IPS-20b (cell line): ENCODE data around the gene KLHL1.
A peak's percentile ranks its signal among the peaks of the same experiment; 100 is the strongest.

ENCODE experiments used
- H3K27ac ChIP-seq: one replicate; pipeline ENCODE4 v1.5.1; 2013; ENCODE audit warnings: low read length
- H3K27me3 ChIP-seq: 2 replicates; pipeline ENCODE4 v1.6.1; 2013; ENCODE audit warnings: mild to moderate bottlenecking, low read length, inconsistent platforms; ENCODE audit not compliant: insufficient read depth
- H3K36me3 ChIP-seq: 2 replicates; pipeline ENCODE4 v1.6.1; 2013; ENCODE audit warnings: low read depth, mild to moderate bottlenecking, inconsistent platforms, low read length, moderate library complexity; ENCODE audit not compliant: insufficient read depth
- H3K4me1 ChIP-seq: 2 replicates; pipeline ENCODE4 v1.6.1; 2013; ENCODE audit warnings: mild to moderate bottlenecking, control low read depth, inconsistent platforms, low read length, moderate library complexity; ENCODE audit not compliant: insufficient read depth
- H3K4me3 ChIP-seq: 2 replicates; pipeline ENCODE4 v1.5.1; 2013; ENCODE audit warnings: mild to moderate bottlenecking, low read length, inconsistent platforms
- H3K9ac ChIP-seq: 2 replicates; pipeline ENCODE4 v1.6.1; 2013; ENCODE audit warnings: low read depth, mild to moderate bottlenecking, inconsistent platforms, low read length, moderate library complexity
- H3K9me3 ChIP-seq: 2 replicates; pipeline ENCODE4 v1.6.1; 2013; ENCODE audit warnings: mild to moderate bottlenecking, low read depth, low read length, inconsistent platforms; ENCODE audit not compliant: insufficient read depth

Gene KLHL1

GRCh38 chr13:70088926-70089325 is 19.3 kb downstream of the KLHL1 start:
- Histone ChIP-seq H3K36me3 (no peaks in the 10 kb centered on the region), H3K27ac (no peak overlapping the region), H3K9me3 (no peaks in the 10 kb centered on the region), H3K9ac (no peak overlapping the region), H3K27me3 (no peaks in the 10 kb centered on the region), H3K4me1 (peaks cover 7% of the 10 kb centered on the region; the same call in 1 of the 2 replicates), H3K4me3 (peak overlapping the region; percentile 15; the same call in 1 of the 2 replicates)

GRCh38 chr13:70087247-70087646 is 21.0 kb downstream of the KLHL1 start:
- no peak overlapping the region for H3K27ac ChIP-seq
- H3K4me3 ChIP-seq, result no peak overlapping the region
- no peak overlapping the region for H3K9ac ChIP-seq
- peaks cover 7% of the 10 kb centered on the region; the same call in 1 of the 2 replicates for H3K4me1 ChIP-seq
- H3K36me3 ChIP-seq, result no peaks in the 10 kb centered on the region
- H3K9me3 ChIP-seq, result no peaks in the 10 kb centered on the region
- H3K27me3 ChIP-seq, result no peaks in the 10 kb centered on the region

GRCh38 chr13:70080012-70080411 is 28.2 kb downstream of the KLHL1 start:
- Histone ChIP-seq H3K27ac (no peak overlapping the region), H3K36me3 (no peaks in the 10 kb centered on the region), H3K9ac (no peak overlapping the region), H3K4me3 (no peak overlapping the region), H3K4me1 (no peaks in the 10 kb centered on the region), H3K27me3 (no peaks in the 10 kb centered on the region), H3K9me3 (no peaks in the 10 kb centered on the region)

- no peaks in the 10 kb centered on the region for H3K27me3 ChIP-seq
- no peaks in the 10 kb centered on the region for H3K36me3 ChIP-seq
- H3K4me1 ChIP-seq, result no peaks in the 10 kb centered on the region
- H3K9ac ChIP-seq, result no peak overlapping the region
- no peak overlapping the region for H3K4me3 ChIP-seq
- no peak overlapping the region for H3K27ac ChIP-seq
- no peaks in the 10 kb centered on the region for H3K9me3 ChIP-seq
Observed at GRCh38 chr13:70054572-70054971, 53.7 kb downstream of the KLHL1 start.

- Histone ChIP-seq H3K36me3 (no peaks in the 10 kb centered on the region), H3K4me1 (no peaks in the 10 kb centered on the region; the same call in 1 of the 2 replicates), H3K27ac (no peak overlapping the region), H3K9ac (no peak overlapping the region), H3K9me3 (no peaks in the 10 kb centered on the region), H3K4me3 (no peak overlapping the region), H3K27me3 (no peaks in the 10 kb centered on the region)
Observed at GRCh38 chr13:70051531-70051930, 56.7 kb downstream of the KLHL1 start.

- Histone ChIP-seq H3K4me3 (no peak overlapping the region), H3K4me1 (no peaks in the 10 kb centered on the region), H3K27me3 (no peaks in the 10 kb centered on the region), H3K36me3 (no peaks in the 10 kb centered on the region), H3K27ac (no peak overlapping the region), H3K9me3 (no peaks in the 10 kb centered on the region), H3K9ac (no peak overlapping the region)
Observed at GRCh38 chr13:70043685-70044084, 64.6 kb downstream of the KLHL1 start.

- H3K27ac ChIP-seq, result no peak overlapping the region
- no peak overlapping the region for H3K9ac ChIP-seq
- H3K4me1 ChIP-seq, result no peaks in the 10 kb centered on the region
- no peak overlapping the region for H3K4me3 ChIP-seq
- no peaks in the 10 kb centered on the region for H3K36me3 ChIP-seq
- no peaks in the 10 kb centered on the region for H3K27me3 ChIP-seq
- no peaks in the 10 kb centered on the region for H3K9me3 ChIP-seq
Observed at GRCh38 chr13:70042193-70042592, 66.1 kb downstream of the KLHL1 start.

GRCh38 chr13:70034286-70034685 is 74.0 kb downstream of the KLHL1 start:
- Histone ChIP-seq H3K4me1 (no peaks in the 10 kb centered on the region), H3K27ac (no peak overlapping the region), H3K27me3 (no peaks in the 10 kb centered on the region), H3K36me3 (no peaks in the 10 kb centered on the region), H3K9ac (no peak overlapping the region), H3K4me3 (no peak overlapping the region), H3K9me3 (no peaks in the 10 kb centered on the region)

- Histone ChIP-seq H3K36me3 (no peaks in the 10 kb centered on the region), H3K9me3 (no peaks in the 10 kb centered on the region), H3K9ac (no peak overlapping the region), H3K4me3 (no peak overlapping the region), H3K27ac (no peak overlapping the region), H3K27me3 (no peaks in the 10 kb centered on the region), H3K4me1 (no peaks in the 10 kb centered on the region)
Observed at GRCh38 chr13:70027551-70027950, 80.7 kb downstream of the KLHL1 start.

- Histone ChIP-seq H3K4me1 (no peaks in the 10 kb centered on the region), H3K9ac (no peak overlapping the region), H3K27me3 (no peaks in the 10 kb centered on the region), H3K36me3 (no peaks in the 10 kb centered on the region), H3K9me3 (no peaks in the 10 kb centered on the region), H3K4me3 (no peak overlapping the region), H3K27ac (no peak overlapping the region)
Observed at GRCh38 chr13:70023516-70023915, 84.7 kb downstream of the KLHL1 start.

- Histone ChIP-seq H3K36me3 (no peaks in the 10 kb centered on the region), H3K4me3 (no peak overlapping the region), H3K27me3 (no peaks in the 10 kb centered on the region), H3K27ac (no peak overlapping the region), H3K9ac (no peak overlapping the region), H3K4me1 (no peaks in the 10 kb centered on the region), H3K9me3 (no peaks in the 10 kb centered on the region)
Observed at GRCh38 chr13:70022646-70023045, 85.6 kb downstream of the KLHL1 start.

- Histone ChIP-seq H3K27me3 (no peaks in the 10 kb centered on the region), H3K4me1 (no peaks in the 10 kb centered on the region), H3K4me3 (no peak overlapping the region), H3K36me3 (no peaks in the 10 kb centered on the region), H3K9me3 (no peaks in the 10 kb centered on the region), H3K9ac (no peak overlapping the region), H3K27ac (no peak overlapping the region)
Observed at GRCh38 chr13:70016116-70016515, 92.1 kb downstream of the KLHL1 start.

GRCh38 chr13:70014337-70014736 is 93.9 kb downstream of the KLHL1 start:
- Histone ChIP-seq H3K36me3 (no peaks in the 10 kb centered on the region), H3K4me3 (no peak overlapping the region), H3K27ac (no peak overlapping the region), H3K9me3 (no peaks in the 10 kb centered on the region), H3K27me3 (no peaks in the 10 kb centered on the region), H3K9ac (no peak overlapping the region), H3K4me1 (no peaks in the 10 kb centered on the region)
